Measurements from ENCODE around the gene EEF1AKMT1.

The EEF1AKMT1 gene

GRCh38 chr13:20717581-20718542 is 55.9 kb downstream of the EEF1AKMT1 start:
- FAIRE-seq, result no peak

DNA sequence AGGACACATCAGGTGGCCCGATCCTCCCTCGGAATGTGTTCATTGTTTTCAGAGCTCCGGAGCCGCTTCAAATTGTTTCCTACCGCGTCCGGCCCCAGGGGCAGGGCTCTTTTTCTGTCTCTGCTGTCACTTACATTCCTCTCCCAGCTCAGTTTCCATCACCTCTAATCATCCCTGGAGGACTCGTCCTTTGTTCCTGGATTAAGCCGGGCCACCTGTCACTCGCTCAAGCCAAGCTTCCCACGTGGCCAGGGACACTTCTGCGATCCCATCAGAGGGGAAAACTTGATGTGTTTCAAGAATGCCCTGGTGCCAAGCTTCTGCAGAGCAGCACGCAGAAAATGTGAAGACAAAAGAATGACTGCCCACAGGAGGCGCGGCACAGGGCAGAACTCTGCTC is 56.8 kb downstream of the EEF1AKMT1 start:
- no peak for FAIRE-seq

DNA sequence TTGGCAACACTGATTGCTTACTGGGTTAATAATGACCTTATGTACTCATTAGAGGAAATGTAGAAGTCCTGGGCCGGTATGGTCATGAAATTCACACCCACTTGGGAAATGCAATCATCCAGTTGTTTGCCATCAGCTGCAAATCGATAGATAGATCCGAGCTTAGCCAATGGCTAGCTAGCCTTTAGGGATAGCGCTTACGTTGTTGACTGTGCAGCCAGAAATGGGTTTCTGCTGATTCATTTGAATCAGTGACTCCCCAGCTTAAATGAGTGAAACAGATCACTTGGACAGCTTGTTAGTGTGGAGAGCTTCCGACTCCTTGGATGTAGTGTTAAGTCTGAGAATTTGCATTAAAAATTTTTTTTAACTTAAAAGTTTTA is 58.4 kb downstream of the EEF1AKMT1 start:
- FAIRE-seq, result no peak

- FAIRE-seq, result no peak
Measured at GRCh38 chr13:20714563-20715329, 59.0 kb downstream of the EEF1AKMT1 start.

- no peak for FAIRE-seq
Measured at GRCh38 chr13:20714161-20714560, 59.6 kb downstream of the EEF1AKMT1 start.

GRCh38 chr13:20713751-20714150 is 60.0 kb downstream of the EEF1AKMT1 start:
- no peak for FAIRE-seq

- FAIRE-seq, result no peak
Measured at GRCh38 chr13:20713014-20713376, 60.8 kb downstream of the EEF1AKMT1 start.

GRCh38 chr13:20711301-20712044 is 62.3 kb downstream of the EEF1AKMT1 start:
- no peak for FAIRE-seq

DNA sequence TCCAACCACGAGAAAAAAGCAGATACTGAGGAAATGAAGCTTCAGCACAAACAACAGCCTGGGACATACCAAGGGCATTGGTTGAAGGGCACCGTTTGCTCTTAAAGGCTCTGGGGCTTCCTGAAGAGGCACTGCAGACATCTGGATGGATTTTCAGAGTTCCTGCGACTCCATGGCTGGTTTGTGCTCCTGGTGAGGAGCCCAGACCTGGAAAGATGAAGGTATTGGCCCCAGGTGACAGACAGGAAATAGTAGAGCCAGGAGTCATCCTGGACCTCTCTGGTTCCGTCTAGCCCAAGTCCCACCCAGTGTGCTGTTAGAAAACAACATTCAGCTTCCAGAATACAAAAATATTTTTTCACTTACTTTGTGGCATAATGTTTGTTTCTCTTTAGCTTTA is 64.0 kb downstream of the EEF1AKMT1 start:
- FAIRE-seq, result no peak

DNA sequence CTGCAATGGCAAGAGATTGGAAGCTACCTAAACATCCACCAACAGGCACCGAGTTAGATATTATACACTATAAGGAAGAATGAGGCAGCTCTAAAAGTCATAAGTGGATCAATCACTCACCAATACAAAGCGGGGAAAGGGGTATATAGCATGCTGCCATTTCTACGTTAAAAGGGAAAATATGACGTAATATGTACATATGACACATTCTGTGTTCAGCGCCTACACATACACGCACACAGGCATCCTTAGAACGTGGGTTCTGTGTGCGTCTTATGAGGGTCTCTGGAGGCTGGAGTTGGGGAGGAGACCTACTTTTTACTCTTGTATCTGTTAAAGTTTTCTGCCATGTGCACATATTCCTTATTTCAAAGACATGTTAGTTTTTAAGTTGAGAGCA is 64.4 kb downstream of the EEF1AKMT1 start:
- no peak for FAIRE-seq

DNA sequence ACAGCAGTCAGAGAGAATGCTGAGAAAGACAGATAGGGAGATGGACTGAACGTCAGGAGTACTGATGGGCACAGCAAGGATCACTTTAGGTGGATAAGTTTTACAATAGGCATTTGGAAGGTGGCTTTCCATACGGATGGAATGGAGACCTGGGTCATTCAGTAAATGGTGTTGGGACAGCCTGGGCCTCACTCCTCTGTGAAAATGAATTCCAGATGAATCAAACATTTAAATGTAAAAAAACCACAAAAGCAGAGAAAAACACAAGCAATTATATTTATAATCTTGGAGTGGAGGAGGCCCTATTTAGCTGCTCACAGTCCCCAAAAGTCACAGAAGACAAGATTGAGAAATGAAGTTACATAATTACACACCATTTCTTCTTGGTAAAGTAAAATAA is 65.5 kb downstream of the EEF1AKMT1 start:
- FAIRE-seq, result no peak

DNA sequence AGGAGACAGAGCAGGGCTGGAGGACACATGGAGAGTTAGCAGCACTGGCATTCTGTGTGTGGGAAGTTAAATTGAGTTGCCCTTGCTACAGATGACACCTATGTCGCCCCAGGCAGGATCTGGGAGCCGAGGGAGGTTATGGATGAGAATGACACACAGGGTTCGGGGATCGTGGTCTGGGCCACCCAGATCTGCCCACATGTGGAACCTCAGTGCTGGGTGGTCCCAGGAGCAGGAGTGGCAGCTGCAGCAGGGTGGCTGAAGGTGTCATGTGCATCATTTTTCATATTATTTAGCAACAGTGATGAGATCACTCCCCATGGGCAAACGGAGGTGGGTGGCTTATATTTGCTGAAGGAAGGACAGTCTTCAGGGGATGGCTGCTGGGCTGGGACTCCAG is 67.1 kb downstream of the EEF1AKMT1 start:
- FAIRE-seq, result no peak

GRCh38 chr13:20704459-20705069 is 69.2 kb downstream of the EEF1AKMT1 start:
- FAIRE-seq, result no peak

DNA sequence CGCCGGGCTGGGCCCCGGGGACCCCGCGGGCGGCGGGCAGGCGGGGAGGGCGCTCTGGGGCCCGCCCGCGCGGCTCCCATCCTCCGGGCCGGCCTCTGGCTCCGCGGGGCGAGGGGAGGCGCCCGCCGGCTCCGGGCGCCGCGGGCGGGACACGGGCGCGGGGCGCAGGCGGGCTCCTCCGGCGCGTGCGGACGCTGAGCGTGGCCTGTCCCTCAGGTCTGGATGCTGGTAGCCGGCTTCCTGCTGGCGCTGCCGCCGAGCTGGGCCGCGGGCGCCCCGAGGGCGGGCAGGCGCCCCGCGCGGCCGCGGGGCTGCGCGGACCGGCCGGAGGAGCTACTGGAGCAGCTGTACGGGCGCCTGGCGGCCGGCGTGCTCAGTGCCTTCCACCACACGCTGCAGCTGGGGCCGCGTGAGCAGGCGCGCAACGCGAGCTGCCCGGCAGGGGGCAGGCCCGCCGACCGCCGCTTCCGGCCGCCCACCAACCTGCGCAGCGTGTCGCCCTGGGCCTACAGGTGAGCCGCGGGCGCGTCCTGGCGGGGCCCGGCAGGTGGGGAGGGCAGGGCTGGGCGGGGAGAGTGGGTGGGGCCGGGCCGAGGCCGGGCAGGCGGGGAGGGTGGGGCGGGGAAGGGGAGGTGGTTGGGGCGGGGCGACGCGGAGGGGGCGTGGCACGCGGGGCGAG is 69.8 kb downstream of the EEF1AKMT1 start:
- FAIRE-seq, result no peak

GRCh38 chr13:20702915-20703779 is 70.6 kb downstream of the EEF1AKMT1 start, which contains the start of gene IL17D:
Gene IL17D, plus strand, starts transcription at chr13:20703699. Its CDS starts 303 bp downstream, at chr13:20704002.
- no peak for FAIRE-seq

DNA sequence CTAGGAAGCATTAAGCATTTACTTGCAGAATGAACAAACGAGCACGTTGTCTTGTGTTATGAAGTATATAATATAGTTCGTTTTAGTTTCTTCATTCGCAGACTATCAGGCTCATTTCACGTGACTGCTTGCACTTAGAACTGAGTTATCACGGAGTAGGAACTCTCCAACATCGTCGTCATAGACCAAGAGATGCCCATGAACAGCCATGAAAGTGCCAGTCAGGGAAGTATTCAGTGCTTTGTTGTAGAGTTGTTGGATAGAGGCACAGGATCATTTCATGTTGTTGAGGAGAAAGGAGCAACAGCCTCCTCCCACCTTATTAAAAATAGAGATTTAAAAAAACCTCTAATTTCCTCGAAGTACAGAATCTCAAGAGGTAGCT is 71.2 kb downstream of the EEF1AKMT1 start:
- no peak for FAIRE-seq

DNA sequence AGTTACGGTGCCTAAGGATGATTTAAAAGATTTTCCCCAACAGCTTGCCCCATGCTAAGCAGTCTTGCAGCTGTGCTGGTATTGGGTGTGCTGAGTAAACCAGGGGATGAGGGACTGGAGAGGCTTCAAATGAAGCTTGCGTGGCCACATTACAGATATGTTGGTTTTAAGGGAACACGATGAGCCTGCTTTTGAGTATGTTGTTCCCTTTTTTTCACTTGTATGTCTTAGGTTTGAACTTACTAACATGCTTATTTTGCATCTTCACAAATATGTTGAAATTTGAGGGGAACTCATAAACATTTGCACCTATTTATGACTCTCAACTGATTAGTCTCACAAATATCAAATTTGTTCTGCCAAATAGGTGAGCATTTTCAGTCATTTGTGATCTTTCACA is 72.3 kb downstream of the EEF1AKMT1 start:
- FAIRE-seq, result no peak

GRCh38 chr13:20700288-20700687 is 73.5 kb downstream of the EEF1AKMT1 start:
- FAIRE-seq, result no peak

DNA sequence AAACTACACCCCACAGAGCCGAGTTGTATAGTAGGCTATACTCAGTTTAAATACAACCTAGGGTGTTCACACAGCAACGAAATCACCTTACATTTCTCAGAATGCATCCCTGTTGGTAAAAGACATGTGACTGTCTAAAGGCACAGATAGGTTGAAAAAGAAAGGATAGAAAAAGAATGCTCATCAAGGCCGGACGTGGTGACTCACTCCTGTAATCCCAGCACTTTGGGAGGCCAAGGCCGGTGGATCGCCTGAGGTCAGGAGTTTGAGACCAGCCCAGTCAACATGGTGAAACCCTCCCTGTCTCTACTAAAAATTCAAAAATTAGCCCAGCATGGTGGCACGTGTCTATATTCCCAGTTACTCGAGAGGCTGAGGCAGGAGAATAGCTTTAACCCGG is 74.0 kb downstream of the EEF1AKMT1 start:
- FAIRE-seq, result no peak

DNA sequence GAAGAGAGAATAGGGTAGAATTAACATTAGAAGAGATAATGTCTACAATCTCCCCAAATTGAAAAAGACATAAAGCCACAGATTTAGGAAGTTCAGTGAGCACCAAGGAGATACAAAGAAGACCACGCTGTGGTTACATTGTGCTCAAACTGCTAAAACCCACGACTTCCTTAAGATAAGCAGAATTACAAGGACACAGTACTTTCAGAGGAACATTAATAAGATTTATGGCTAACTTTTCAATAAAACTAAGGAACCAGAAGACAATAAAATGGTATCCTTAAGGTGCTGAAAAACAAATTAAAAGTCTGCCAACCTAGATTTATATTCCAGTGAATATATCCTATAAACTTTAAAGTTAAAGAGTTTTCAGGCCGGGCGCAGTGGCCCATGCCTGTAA is 77.7 kb downstream of the EEF1AKMT1 start:
- no peak for FAIRE-seq

- FAIRE-seq, result no peak
Measured at GRCh38 chr13:20691616-20692015, 82.1 kb downstream of the EEF1AKMT1 start.

All from TTC549 (cell line).